ENCODE results near the gene DEFB118.
"Not testable (repeated sequence)": the region's sequence is repeated elsewhere in the genome, so short reads cannot be mapped to it uniquely, and the experiment has no call there.

Gene DEFB118

DNA sequence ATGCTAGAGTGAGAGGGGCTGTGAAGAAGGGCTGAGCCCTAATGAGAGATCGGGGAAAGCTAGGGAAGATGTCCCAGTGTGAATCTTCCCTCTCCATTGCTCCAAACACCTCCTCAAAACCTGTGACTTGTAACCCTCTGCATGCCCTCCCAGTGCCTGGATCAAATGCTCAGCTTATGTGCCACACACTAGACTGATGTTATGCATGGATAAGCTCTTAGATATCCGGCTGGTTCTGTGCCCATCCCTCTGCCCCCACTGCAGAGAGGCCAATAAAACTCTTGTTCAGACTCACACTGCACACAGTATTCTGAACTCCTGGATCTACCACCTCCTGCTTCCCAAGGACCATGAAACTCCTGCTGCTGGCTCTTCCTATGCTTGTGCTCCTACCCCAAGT, at the start of gene DEFB118:
DEFB118 (plus strand) TSS at position 301 of the 400 bp plus-strand sequence; CDS start at position 351, 50 bp downstream.
- DNase-seq, result no peak

DNA sequence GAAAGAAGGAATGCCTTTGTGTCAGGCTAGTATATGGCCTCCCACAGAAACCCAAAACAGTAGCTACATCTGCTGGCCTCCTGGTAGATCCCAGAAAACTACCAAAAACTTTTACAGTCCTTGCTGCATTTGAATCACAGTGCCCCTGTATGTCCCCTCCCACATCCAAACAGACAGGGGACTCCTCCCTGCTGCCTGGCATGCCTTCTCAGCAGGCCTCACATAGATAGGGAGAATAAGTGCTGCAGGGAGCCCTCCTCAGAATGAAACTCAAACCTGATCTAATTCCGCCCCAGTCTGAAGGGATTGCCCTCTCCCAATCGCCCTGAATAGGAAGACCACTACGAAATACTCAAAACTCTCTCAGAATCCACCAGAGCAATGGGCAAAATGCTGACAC, 45.9 kb upstream of the DEFB118 start:
- no peak for DNase-seq

GRCh38 chr20:31330893-31331292, 37.5 kb upstream of the DEFB118 start:
- DNase-seq, result no peak

GRCh38 chr20:31341470-31341869, 26.9 kb upstream of the DEFB118 start:
- DNase-seq, result no peak

DNA sequence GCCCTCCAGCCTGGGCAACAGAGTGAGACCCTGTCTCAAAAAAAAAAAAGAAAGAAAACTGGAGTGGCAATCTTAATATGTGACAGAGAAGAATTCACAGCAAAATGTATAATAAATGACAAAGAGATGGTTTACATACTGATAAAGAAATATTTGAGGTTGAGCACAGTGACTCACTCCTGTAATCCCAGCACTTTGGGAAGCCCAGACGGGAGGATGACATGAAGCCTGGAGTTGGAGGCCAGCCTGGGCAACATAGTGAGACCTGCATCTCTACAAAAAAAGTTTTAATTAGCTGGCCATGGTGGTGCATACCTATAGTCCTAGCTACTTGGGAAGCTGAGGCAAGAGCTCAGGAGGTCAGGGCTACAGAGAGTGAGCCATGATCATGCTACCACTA, 12.4 kb upstream of the DEFB118 start:
- no peak for DNase-seq

- DNase-seq, result no peak
These were observed 5.1 kb upstream of the DEFB118 start for GRCh38 chr20:31363295-31363694.

DNA sequence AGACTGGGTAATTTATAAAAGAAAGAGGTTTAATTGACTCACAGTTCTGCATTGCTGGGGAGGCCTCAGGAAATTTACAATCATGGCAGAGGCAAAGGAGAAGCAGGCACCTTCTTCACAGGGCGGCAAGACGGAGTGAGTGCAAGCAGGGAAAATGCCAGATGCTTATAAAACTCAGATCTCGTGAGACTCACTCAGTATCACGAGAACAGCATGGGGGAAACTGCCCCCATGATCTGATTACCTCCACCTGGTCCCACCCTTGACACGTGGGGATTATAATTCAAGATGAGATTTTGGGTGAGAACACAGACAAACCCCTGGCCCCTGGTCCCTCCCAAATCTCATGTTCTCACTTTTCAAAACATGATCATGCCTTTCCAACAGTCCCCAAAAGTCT, 4.1 kb upstream of the DEFB118 start:
- not testable (repeated sequence) for DNase-seq

- no peak for DNase-seq
These were observed 5.9 kb downstream of the DEFB118 start for GRCh38 chr20:31374346-31374745.

GRCh38 chr20:31390490-31390889, 22.1 kb downstream of the DEFB118 start, which contains the start of gene DEFB119:
DEFB119 (minus strand) TSS chr20:31390590; CDS start chr20:31390483, 107 bp downstream.
- no peak for DNase-seq

DNA sequence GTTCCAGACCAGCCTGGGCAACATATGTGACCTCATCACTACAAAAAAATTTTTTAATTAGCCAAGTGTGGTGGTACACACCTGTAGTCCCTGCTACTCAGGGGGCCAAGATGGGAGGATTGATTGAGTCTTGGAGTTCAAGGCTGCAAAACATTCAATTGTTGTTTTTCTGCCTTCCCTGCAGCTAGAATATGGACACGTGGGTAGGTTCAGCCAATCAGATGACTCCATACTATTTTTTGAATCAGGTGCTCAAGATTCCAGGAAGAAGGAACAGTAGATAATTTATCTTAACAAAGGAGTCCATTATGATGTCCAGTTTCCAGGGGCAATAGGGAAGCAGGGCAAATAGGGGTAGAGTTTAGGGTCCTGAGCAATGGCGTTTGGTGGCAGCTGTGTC, 24.4 kb downstream of the DEFB118 start:
- DNase-seq, result no peak

GRCh38 chr20:31394900-31395299, 26.5 kb downstream of the DEFB118 start:
- no peak for DNase-seq

GRCh38 chr20:31403886-31404285, 35.5 kb downstream of the DEFB118 start:
- no peak for DNase-seq

GRCh38 chr20:31406115-31406514, 37.7 kb downstream of the DEFB118 start, which contains the start of gene DEFB121:
DEFB121 (minus strand) TSS chr20:31406215; CDS start chr20:31406152, 63 bp downstream.
- no peak for DNase-seq

DNA sequence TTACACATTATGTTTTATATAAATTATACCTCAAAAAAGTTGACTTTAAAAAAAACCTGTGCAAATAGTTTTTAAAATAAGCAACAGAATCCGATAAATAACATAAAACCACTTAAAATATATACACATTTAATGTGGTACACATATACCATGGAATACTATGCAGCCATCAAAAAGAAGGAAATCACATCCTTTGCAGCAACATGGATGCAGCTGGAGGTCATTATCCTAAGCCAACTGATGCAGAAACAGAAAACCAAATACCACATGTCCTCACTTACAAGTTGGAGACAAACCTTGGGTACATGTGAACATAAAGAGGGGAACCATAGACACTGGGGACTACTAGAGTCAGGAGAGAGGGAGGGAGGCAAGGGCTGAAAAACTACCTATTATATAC, 41.6 kb downstream of the DEFB118 start:
- DNase-seq, result no peak

GRCh38 chr20:31414381-31414780, 46.0 kb downstream of the DEFB118 start:
- no peak for DNase-seq

DNA sequence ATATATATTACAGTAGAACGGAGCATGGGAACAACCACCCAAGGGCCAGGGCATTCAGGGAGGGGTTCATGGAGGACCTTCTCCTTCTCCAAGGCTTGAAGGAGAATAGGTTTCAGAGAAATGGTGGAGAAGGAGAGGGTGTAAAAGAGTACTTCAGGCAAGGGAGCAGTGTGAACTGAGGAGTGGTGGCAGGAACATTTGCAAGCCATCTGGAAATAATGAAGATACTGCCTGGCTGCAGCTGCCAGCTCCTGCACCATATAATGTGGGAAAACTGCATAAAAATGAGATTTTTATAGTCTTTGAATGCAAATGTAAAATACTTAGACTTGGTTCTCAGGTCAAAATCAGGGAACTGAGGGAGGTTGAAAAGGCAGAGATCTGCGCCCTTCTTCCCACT, 47.3 kb downstream of the DEFB118 start:
- no peak for DNase-seq

DNA sequence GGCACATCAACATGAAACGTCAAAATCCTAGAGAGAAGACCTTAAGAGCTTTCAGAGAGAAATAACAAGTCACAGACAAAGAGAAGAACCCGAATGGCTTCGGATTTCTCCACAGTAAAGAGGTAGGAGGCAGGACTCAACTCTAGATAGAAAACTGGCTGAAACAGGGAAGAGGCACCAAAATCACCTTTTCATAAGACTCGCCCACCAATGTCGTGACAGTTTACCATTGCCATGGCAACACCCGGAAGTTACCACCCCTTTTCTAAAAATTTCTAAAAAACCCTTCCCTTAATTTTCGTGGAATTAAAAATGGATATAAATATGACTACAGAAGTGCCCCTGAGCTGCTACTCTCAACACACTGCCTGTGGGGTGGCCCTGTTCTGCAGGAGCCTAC, 49.9 kb downstream of the DEFB118 start:
- DNase-seq, result no peak

Measured in NCI-H1417 treated with DMSO at 0.1 percent for 48 hours (cell line).